ENCODE data around the gene DZIP1.

The DZIP1 gene

DNA sequence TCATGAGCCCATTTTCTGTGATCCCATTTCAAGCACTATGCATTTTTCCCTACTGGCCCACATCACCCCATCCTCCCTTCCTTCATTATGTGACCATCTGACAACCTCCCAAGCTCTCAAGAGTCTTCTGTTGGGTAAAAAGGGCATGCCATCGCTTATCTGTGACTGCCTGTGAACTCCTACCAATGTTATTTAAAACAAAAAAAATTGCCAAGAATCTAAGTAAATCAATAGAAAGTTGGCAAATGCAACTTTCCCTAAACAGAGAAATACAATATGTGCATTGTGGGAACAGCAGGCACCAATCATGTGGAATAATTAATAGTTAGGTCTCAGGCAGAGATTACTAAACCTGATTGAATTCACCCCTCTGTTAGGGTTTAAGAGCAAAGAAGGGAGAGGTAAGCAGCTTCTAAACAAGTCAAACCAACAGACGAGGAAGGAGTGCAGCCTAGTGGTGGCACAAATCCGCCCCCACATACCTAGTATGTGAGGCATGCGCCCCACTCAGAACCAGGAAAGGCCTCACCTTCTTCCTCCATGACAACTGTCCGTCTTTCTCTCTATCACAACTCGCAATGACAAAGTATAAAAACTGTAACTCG lies 29.8 kb downstream of the DZIP1 start:
- DNase-seq (ENCODE audit: low read depth), result no peak
- H3K4me3 ChIP-seq (ENCODE audit: low read depth, low read length), result no peak overlapping the region
- TF ChIP-seq, protein P1, sequence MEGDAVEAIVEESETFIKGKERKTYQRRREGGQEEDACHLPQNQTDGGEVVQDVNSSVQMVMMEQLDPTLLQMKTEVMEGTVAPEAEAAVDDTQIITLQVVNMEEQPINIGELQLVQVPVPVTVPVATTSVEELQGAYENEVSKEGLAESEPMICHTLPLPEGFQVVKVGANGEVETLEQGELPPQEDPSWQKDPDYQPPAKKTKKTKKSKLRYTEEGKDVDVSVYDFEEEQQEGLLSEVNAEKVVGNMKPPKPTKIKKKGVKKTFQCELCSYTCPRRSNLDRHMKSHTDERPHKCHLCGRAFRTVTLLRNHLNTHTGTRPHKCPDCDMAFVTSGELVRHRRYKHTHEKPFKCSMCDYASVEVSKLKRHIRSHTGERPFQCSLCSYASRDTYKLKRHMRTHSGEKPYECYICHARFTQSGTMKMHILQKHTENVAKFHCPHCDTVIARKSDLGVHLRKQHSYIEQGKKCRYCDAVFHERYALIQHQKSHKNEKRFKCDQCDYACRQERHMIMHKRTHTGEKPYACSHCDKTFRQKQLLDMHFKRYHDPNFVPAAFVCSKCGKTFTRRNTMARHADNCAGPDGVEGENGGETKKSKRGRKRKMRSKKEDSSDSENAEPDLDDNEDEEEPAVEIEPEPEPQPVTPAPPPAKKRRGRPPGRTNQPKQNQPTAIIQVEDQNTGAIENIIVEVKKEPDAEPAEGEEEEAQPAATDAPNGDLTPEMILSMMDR (conservative IDR thresholded peaks at IDR 0.05; ENCODE audit: low read depth, low read length), result no peak

DNA sequence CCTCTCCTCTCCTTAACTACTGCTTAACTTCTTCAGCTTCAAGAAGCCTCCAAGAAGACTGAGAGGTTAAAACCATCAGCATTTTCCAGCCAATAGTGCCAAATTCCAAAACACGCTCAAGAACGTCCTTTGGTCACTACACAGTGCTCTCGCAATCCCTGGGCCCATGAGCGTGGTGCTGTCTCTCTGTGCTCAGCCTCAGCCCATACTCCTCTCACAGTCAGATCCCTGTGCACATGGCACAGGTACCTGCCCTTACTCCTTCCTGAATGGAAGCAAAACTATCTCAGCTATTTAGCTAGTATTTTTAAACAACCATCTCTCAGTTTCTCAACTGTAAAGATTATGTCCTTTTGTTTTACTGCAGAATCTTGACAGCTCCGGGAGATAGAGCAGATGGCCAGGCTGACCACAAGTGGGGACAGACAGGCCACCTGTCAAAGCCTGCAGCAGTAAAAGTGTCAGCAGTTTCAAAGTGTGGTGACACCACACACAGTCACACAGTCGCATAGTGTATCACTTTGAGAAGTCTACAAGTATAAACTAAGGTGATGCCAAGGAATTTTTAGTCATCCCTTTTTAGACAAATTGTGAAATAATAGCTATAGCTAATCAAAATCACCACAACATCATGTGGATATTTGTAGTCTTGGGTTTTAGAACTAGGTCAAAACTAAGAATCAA lies 35.7 kb downstream of the DZIP1 start:
- no peak overlapping the region for H3K4me3 ChIP-seq (ENCODE audit: low read depth, low read length)
- DNase-seq (ENCODE audit: low read depth), result no peak
- TF ChIP-seq, protein P1 (conservative IDR thresholded peaks at IDR 0.05; ENCODE audit: low read depth, low read length), result no peak

DNA sequence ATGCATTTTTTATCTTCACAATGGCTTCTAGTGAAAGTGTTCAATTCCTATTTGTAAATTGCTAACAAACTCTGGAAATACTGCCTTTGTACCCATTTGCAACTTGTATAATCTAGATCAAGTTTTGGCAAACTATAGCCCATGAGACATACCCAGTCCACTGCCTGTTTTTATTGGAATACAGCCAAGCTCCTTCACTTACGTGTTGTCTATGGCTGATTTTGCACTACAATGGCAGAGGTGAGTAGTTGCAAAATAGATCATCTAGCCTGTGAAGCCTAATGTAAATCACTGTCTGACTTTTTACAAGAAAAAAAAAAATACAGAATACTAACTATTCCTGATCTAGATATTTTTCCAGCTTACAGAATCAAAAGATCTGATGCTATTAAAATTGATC lies 37.1 kb downstream of the DZIP1 start:
- DNase-seq (ENCODE audit: low read depth), result peak; percentile 75

DNA sequence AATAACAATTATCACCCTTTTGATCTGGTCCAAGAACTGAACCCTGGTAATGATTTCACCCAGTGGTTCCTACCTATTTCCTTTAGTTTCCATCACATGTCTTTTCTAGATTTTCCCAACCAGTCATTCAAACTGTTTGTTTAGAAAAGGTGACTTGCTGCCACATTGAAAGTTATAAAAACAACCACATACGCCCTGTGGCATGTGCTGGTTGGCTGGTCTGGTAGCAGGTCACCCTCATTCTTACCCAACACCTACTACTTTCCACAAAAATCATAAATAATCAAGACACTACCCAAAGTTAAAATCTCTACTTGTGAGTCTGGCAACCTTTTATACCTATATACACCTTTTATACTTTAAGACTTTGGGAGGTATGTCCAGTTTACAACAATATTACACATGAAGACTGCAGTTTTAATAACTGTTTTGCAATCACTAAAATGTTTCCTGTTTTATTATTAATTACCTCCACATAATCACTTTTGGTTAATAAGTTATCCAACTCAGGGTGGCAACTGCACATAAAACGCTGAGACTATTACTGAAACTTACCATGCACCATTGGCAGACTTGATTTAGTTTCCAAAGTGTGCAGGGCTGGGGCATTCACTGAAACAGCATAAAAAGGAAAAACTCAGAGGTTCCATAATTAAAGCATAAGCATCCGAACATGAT lies 38.9 kb downstream of the DZIP1 start:
- DNase-seq (ENCODE audit: low read depth), result no peak
- TF ChIP-seq, protein P1 (conservative IDR thresholded peaks at IDR 0.05; ENCODE audit: low read depth, low read length), result no peak

More for the DNA sequence above, 37.1 kb downstream of the DZIP1 start:
- TF ChIP-seq, protein P1 (conservative IDR thresholded peaks at IDR 0.05; ENCODE audit: low read depth, low read length), result no peak
- H3K4me3 ChIP-seq (ENCODE audit: low read depth, low read length), result no peak overlapping the region

DNA sequence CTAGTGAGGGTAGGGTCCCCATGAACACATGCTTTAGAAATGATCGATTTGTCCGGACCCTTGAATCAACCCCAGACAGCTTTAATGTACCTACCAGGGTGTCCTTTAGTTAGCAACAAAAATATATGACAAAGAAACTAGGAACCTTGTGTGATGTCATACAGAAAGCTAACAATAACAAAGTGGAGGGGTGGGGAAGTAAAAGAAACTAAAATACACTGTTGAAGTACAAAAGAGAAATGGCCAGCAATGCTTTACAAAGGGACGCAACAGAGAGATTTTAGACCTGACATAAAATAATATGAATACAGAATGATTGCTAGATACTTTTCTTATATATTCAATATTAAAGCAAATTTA lies 40.0 kb downstream of the DZIP1 start:
- TF ChIP-seq, protein P1 (conservative IDR thresholded peaks at IDR 0.05; ENCODE audit: low read depth, low read length), result no peak
- no peak overlapping the region for H3K4me3 ChIP-seq (ENCODE audit: low read depth, low read length)
- DNase-seq (ENCODE audit: low read depth), result peak; percentile 28

More for the DNA sequence above, 38.9 kb downstream of the DZIP1 start:
- H3K4me3 ChIP-seq (ENCODE audit: low read depth, low read length), result no peak overlapping the region

DNA sequence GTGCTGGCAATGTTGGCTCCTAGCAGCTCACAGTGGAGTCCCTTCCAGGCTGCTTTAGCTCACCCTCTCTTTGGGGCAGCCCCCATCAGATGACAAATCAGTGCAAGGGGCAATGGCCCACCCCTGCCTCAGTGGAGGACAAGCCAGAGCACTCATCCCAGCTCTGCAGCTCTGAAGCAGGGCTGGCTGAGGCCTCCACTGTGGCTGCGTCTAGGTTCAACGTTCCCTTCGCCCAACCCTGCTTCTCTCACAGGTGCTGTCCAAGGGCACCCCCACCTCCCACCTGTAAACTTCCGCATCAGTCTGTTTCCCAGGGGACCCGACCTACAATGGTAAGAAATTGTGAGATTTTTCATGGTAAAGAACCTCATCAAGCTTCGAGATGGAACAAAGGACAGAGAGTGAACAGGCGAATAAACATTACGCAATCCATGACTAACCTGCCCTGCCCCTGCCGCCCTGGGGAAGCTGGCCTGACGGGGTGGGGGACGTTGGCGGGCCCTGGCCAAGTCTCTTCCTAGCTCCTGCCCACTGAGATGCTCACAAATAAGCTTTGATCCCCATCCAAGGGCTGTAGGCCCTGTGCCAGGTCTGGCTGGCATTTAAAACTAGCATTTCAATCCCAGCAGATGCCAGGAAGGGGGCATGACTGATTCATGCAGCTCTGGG lies 40.5 kb downstream of the DZIP1 start:
- no peak overlapping the region for H3K4me3 ChIP-seq (ENCODE audit: low read depth, low read length)
- peak; percentile 65 for DNase-seq (ENCODE audit: low read depth)
- TF ChIP-seq, protein P1 (conservative IDR thresholded peaks at IDR 0.05; ENCODE audit: low read depth, low read length), result no peak
